ENCODE measurements around the gene CNOT10.

CNOT10 gene

GRCh38 chr3:32743934-32744333, 58.9 kb downstream of the CNOT10 start:
- H4K20me1 ChIP-seq (ENCODE audit: low read depth, low read length) = no peaks in the 10 kb centered on the region

GRCh38 chr3:32751377-32751776, 66.4 kb downstream of the CNOT10 start:
- H4K20me1 ChIP-seq (ENCODE audit: low read depth, low read length) = no peaks in the 10 kb centered on the region
- no peak overlapping the region for H3K27ac ChIP-seq (ENCODE audit: low read depth, low read length)
- no peak overlapping the region for H3K4me2 ChIP-seq (ENCODE audit: low read depth, low read length, poor library complexity, severe bottlenecking)
- H3K27me3 ChIP-seq (ENCODE audit: low read length) = no peaks in the 10 kb centered on the region
- no peaks in the 10 kb centered on the region for H3K9me2 ChIP-seq (replicated peaks; ENCODE audit: insufficient read depth, low read length)
- no peaks in the 10 kb centered on the region for H3K79me2 ChIP-seq (ENCODE audit: insufficient read depth, low read length)
- no peak overlapping the region for H2AFZ ChIP-seq (ENCODE audit: low read depth, low read length, severe bottlenecking)
- no peaks in the 10 kb centered on the region for H3F3A ChIP-seq (ENCODE audit: insufficient read depth)
- TF ChIP-seq CTCF (IDR thresholded peaks at IDR 0.05; ENCODE audit: insufficient read depth, low read length, poor library complexity, severe bottlenecking) (no peak), EZH2phosphoT487 (conservative IDR thresholded peaks at IDR 0.05; ENCODE audit: low read length) (no peak)
- H3K4me3 ChIP-seq (ENCODE audit: insufficient read depth, low read length, poor library complexity, severe bottlenecking) = no peak overlapping the region
- no peak overlapping the region for H3K9ac ChIP-seq (ENCODE audit: low read length)
- H3K36me3 ChIP-seq (ENCODE audit: low read length) = no peaks in the 10 kb centered on the region
- H3K9me3 ChIP-seq (ENCODE audit: insufficient read depth, low read length) = no peaks in the 10 kb centered on the region

More at GRCh38 chr3:32743934-32744333, 58.9 kb downstream of the CNOT10 start:
- Histone ChIP-seq H3K36me3 (ENCODE audit: low read length) (no peaks in the 10 kb centered on the region; the same call in 1 of the 2 replicates), H3K9me2 (replicated peaks; ENCODE audit: insufficient read depth, low read length) (no peaks in the 10 kb centered on the region), H3F3A (ENCODE audit: insufficient read depth) (no peaks in the 10 kb centered on the region), H3K27ac (ENCODE audit: low read depth, low read length) (no peak overlapping the region), H3K9me3 (ENCODE audit: insufficient read depth, low read length) (no peaks in the 10 kb centered on the region), H3K4me3 (ENCODE audit: insufficient read depth, low read length, poor library complexity, severe bottlenecking) (no peak overlapping the region), H3K79me2 (ENCODE audit: insufficient read depth, low read length) (no peaks in the 10 kb centered on the region), H3K4me2 (ENCODE audit: low read depth, low read length, poor library complexity, severe bottlenecking) (no peak overlapping the region), H3K27me3 (ENCODE audit: low read length) (no peaks in the 10 kb centered on the region), H2AFZ (ENCODE audit: low read depth, low read length, severe bottlenecking) (no peak overlapping the region), H3K9ac (ENCODE audit: low read length) (no peak overlapping the region)
- TF ChIP-seq CTCF (IDR thresholded peaks at IDR 0.05; ENCODE audit: insufficient read depth, low read length, poor library complexity, severe bottlenecking) = no peak
- no peak for TF ChIP-seq EZH2phosphoT487 (conservative IDR thresholded peaks at IDR 0.05; ENCODE audit: low read length)

- TF ChIP-seq CTCF (IDR thresholded peaks at IDR 0.05; ENCODE audit: insufficient read depth, low read length, poor library complexity, severe bottlenecking) = no peak
- TF ChIP-seq EZH2phosphoT487 (conservative IDR thresholded peaks at IDR 0.05; ENCODE audit: low read length) = no peak
- Histone ChIP-seq H3K4me2 (ENCODE audit: low read depth, low read length, poor library complexity, severe bottlenecking) (no peak overlapping the region), H4K20me1 (ENCODE audit: low read depth, low read length) (no peaks in the 10 kb centered on the region), H3K9me2 (replicated peaks; ENCODE audit: insufficient read depth, low read length) (no peaks in the 10 kb centered on the region), H3K36me3 (ENCODE audit: low read length) (no peaks in the 10 kb centered on the region), H3K27me3 (ENCODE audit: low read length) (no peaks in the 10 kb centered on the region), H3K4me3 (ENCODE audit: insufficient read depth, low read length, poor library complexity, severe bottlenecking) (no peak overlapping the region), H3K9ac (ENCODE audit: low read length) (no peak overlapping the region), H3K27ac (ENCODE audit: low read depth, low read length) (no peak overlapping the region), H3K79me2 (ENCODE audit: insufficient read depth, low read length) (no peaks in the 10 kb centered on the region), H3F3A (ENCODE audit: insufficient read depth) (no peaks in the 10 kb centered on the region), H3K9me3 (ENCODE audit: insufficient read depth, low read length) (no peaks in the 10 kb centered on the region), H2AFZ (ENCODE audit: low read depth, low read length, severe bottlenecking) (no peak overlapping the region)
Observed at GRCh38 chr3:32755761-32756160, 70.8 kb downstream of the CNOT10 start.
